Measurements from ENCODE around the gene PPM1A.

PPM1A gene

GRCh38 chr14:60277605-60278190, 28.7 kb downstream of the PPM1A start:
- TF ChIP-seq FOXM1 (IDR thresholded peaks at IDR 0.05; ENCODE audit: borderline replicate concordance, low read depth) (no peak), ZBTB7A (IDR thresholded peaks at IDR 0.05; ENCODE audit: low read depth) (no peak), RAD21 (IDR thresholded peaks at IDR 0.05; ENCODE audit: low read depth) (no peak), TAF1 (IDR thresholded peaks at IDR 0.05; ENCODE audit: low read depth) (no peak), CEBPB (IDR thresholded peaks at IDR 0.05) (no peak), TEAD4 (IDR thresholded peaks at IDR 0.05) (no peak), TCF12 (IDR thresholded peaks at IDR 0.05; ENCODE audit: low read depth) (no peak), YY1 (IDR thresholded peaks at IDR 0.05; ENCODE audit: low read depth) (no peak), REST (IDR thresholded peaks at IDR 0.05; ENCODE audit: low read depth) (no peak), EGR1 (IDR thresholded peaks at IDR 0.05) (no peak), CREB1 (IDR thresholded peaks at IDR 0.05; ENCODE audit: low read depth) (no peak), NFIC (IDR thresholded peaks at IDR 0.05) (no peak), MAX (IDR thresholded peaks at IDR 0.05) (no peak), EP300 (IDR thresholded peaks at IDR 0.05; ENCODE audit: borderline replicate concordance) (no peak)
- TF ChIP-seq, protein P1, sequence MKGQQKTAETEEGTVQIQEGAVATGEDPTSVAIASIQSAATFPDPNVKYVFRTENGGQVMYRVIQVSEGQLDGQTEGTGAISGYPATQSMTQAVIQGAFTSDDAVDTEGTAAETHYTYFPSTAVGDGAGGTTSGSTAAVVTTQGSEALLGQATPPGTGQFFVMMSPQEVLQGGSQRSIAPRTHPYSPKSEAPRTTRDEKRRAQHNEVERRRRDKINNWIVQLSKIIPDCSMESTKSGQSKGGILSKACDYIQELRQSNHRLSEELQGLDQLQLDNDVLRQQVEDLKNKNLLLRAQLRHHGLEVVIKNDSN (IDR thresholded peaks at IDR 0.05) = no peak

DNA sequence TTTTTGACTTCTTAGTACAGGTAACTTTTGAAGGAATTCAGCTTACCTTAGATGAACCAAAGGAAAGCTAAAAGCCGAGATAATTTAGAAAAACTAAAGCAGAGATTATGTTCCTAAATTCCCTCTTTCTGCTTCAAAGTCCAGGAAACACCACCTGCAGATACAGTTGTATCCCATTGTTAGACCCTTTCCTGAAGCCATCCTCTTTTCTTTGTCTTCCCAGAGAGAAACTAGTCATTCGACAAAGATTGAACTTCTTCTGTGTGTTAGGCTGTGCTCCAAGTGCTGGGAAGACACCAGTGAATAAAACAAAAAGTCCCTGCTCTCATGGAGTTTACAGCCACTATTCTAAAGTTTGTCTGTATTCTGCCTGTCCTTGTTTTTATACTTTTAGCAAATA, 29.3 kb downstream of the PPM1A start:
- TF ChIP-seq EGR1 (IDR thresholded peaks at IDR 0.05) (no peak), MAX (IDR thresholded peaks at IDR 0.05) (no peak), NFIC (IDR thresholded peaks at IDR 0.05) (no peak), REST (IDR thresholded peaks at IDR 0.05; ENCODE audit: low read depth) (no peak), TEAD4 (IDR thresholded peaks at IDR 0.05) (no peak), EP300 (IDR thresholded peaks at IDR 0.05; ENCODE audit: borderline replicate concordance) (no peak)

DNA sequence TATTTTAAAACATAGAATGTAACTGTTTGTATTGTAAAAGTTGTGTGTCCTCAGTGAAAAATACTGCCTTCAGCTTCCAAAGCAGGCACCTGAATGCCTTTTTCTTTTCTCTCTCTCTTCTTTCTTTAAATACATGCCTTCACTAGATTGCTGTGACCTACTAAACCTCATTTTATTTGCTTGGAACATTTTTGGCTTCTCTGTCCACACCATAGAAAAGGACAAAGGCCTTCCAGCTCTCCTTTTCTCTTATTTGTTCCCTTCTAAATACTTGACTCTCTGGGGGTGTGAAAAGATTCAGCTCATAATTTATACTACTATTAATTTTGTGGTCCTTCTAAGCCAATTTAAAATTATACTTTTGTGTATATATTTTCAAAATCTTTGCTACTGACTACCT, 38.4 kb downstream of the PPM1A start:
- TF ChIP-seq FOXM1 (IDR thresholded peaks at IDR 0.05; ENCODE audit: borderline replicate concordance, low read depth) (no peak), RAD21 (IDR thresholded peaks at IDR 0.05; ENCODE audit: low read depth) (no peak), EGR1 (IDR thresholded peaks at IDR 0.05) (no peak), CEBPB (IDR thresholded peaks at IDR 0.05) (no peak)

GRCh38 chr14:60288279-60288678, 39.3 kb downstream of the PPM1A start:
- TF ChIP-seq TCF12 (IDR thresholded peaks at IDR 0.05; ENCODE audit: low read depth) = no peak
- TF ChIP-seq EGR1 (IDR thresholded peaks at IDR 0.05) = no peak
- no peak for TF ChIP-seq CEBPB (IDR thresholded peaks at IDR 0.05)
- TF ChIP-seq MAX (IDR thresholded peaks at IDR 0.05) = no peak
- no peak for TF ChIP-seq EP300 (IDR thresholded peaks at IDR 0.05; ENCODE audit: borderline replicate concordance)
- TF ChIP-seq REST (IDR thresholded peaks at IDR 0.05; ENCODE audit: low read depth) = no peak
- no peak for TF ChIP-seq RAD21 (IDR thresholded peaks at IDR 0.05; ENCODE audit: low read depth)

DNA sequence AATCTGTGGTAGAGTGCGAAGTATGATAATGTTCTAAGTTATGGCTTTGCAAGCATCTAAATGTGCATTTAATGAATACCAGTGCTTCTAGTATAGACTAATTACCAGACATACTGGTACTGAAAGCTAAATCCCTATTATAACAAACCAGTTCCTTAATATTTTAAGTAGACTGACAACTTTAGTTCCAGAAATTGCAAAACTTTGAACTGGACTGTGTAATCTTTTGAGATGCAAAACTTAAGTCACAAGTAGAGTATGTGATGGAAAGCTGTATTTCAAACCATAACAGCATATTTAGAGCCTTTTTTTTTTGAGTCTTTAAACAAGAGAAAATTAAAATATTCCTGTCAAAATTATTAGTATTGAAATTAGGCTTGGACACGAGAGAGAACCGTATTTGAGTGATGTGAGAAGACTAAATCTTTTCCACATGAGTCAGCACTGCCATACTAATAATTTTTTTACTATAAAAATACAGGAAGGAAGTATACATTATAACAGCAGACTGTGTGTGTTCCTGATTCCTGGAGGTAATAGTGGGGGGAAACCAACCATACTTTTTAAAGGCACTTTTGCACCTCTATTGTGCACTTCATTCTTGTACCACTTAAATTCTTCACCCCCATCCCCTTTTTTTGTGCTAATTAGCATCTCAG, 45.5 kb downstream of the PPM1A start:
- TF ChIP-seq EGR1 (IDR thresholded peaks at IDR 0.05) = no peak
- TF ChIP-seq RAD21 (IDR thresholded peaks at IDR 0.05; ENCODE audit: low read depth) = no peak
- TF ChIP-seq, protein P1 (IDR thresholded peaks at IDR 0.05) = no peak
- no peak for TF ChIP-seq REST (IDR thresholded peaks at IDR 0.05; ENCODE audit: low read depth)
- TF ChIP-seq MAX (IDR thresholded peaks at IDR 0.05) = no peak
- no peak for TF ChIP-seq TAF1 (IDR thresholded peaks at IDR 0.05; ENCODE audit: low read depth)
- no peak for TF ChIP-seq ZBTB7A (IDR thresholded peaks at IDR 0.05; ENCODE audit: low read depth)
- no peak for TF ChIP-seq TEAD4 (IDR thresholded peaks at IDR 0.05)
- no peak for TF ChIP-seq YY1 (IDR thresholded peaks at IDR 0.05; ENCODE audit: low read depth)
